Retinal pigment epithelial cell (primary cell): Measurements from ENCODE around the gene PM20D2.
"Not testable (repeated sequence)": the region's sequence is repeated elsewhere in the genome, so short reads cannot be mapped to it uniquely, and the experiment has no call there.

Experiments used
- DNase-seq: peaks from one replicate; pipeline ENCODE4 v3.0.0-alpha.2; 2010; ENCODE audit warnings: low read depth
- H3K4me3 ChIP-seq: 2 replicates; pipeline ENCODE4 v1.5.1; 2011; ENCODE audit warnings: mild to moderate bottlenecking, low read length, control low read depth, moderate library complexity
- TF ChIP-seq, protein P1 (sequence below): conservative IDR thresholded peaks from 2 replicates; pipeline ENCODE4 v1.5.1; 2011; ENCODE audit warnings: low read depth, low read length, control low read depth, inconsistent platforms

PM20D2 gene

DNA sequence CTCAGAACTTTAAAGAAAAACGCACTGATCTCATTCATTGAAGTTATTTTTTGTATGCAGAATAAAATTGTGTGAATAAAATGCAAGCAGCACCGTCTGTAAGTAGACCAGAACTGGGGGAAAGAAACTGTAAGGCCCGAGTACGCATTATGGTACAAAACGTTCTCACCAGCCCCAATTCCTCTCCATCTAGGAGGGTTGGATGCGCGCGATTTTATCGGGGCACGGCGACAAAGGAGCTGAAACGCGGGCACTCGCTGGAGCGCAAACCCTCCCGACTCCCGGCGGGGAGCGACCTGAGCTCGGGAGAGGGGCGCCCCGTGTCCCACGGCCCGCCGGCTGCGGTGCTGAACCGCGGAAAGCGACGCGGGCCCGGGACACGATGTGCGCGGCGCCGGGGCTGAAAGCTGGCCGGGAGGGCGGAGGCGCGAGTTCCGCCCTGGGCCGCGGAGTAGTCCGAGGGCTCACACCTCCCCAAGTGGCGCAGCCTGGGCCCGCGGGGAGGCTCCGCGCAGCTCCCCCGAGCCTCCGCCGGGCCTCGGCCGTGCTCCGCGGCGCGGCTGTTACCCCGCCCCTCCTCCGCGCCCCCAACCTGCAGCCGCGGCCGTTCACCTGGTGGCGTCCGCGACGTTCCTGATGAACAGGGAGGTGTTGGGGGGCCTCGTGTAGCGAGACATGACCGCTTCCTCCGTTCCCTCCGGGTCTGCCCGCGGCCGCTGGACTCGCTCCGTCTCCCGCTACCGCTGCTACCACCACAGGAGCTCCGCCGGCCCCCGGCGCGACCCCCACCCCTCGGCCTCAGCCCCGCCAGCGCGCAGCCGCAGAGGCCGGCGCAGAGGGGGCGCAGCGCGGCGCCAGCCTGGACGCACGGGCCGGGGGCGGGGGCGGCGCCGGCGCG, 28.4 kb upstream of the PM20D2 start, which contains the start of gene SRSF12:
Gene SRSF12 (minus strand): TSS at position 861 of the 898 bp plus-strand sequence. CDS start 184 bp downstream, at position 677.
- H3K4me3 ChIP-seq: peak within 1 kb of the TSS; percentile 57
- no peak for DNase-seq
- TF ChIP-seq, protein P1, sequence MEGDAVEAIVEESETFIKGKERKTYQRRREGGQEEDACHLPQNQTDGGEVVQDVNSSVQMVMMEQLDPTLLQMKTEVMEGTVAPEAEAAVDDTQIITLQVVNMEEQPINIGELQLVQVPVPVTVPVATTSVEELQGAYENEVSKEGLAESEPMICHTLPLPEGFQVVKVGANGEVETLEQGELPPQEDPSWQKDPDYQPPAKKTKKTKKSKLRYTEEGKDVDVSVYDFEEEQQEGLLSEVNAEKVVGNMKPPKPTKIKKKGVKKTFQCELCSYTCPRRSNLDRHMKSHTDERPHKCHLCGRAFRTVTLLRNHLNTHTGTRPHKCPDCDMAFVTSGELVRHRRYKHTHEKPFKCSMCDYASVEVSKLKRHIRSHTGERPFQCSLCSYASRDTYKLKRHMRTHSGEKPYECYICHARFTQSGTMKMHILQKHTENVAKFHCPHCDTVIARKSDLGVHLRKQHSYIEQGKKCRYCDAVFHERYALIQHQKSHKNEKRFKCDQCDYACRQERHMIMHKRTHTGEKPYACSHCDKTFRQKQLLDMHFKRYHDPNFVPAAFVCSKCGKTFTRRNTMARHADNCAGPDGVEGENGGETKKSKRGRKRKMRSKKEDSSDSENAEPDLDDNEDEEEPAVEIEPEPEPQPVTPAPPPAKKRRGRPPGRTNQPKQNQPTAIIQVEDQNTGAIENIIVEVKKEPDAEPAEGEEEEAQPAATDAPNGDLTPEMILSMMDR: no peak

DNA sequence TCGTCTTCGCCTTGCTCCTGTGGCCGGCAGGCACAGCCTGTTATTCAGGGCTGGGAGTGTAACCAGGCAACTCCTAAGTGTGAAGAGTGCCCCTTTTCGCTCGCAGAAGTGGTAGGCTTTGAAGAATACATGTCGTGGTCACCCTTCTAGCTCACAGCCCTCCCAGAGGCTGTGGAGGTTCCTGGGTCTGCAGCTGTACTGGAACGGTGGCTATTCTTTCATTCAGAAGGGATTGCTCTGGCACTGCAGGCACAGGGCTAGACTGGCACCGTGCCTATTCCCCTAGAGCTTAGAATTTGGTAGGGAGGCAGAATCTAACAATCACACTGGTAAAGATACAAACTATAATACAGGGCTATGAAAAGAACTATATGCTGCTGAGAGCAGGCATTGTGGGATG, 26.9 kb upstream of the PM20D2 start:
- no peak overlapping the region for H3K4me3 ChIP-seq
- TF ChIP-seq, protein P1: no peak
- DNase-seq: no peak

DNA sequence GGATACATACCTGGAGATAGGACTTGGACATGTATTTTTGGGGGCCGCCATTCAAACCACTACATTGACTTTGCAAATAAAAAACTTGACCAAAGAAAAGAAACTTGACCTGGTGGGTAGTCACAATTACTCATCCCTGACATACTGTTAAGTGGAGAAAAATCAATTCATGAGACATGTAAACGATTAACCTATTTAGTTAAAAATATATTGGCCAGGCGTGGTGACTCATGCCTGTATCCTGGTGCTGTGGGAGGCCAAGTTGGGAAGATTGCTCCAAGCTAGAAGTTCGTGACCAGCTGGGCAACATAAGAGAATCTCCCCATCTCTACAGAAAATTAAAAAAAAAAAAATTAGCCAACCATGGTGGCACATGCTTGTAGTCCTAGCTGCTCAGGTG, 25.5 kb upstream of the PM20D2 start:
- H3K4me3 ChIP-seq: no peak overlapping the region
- DNase-seq: no peak
- TF ChIP-seq, protein P1: no peak

DNA sequence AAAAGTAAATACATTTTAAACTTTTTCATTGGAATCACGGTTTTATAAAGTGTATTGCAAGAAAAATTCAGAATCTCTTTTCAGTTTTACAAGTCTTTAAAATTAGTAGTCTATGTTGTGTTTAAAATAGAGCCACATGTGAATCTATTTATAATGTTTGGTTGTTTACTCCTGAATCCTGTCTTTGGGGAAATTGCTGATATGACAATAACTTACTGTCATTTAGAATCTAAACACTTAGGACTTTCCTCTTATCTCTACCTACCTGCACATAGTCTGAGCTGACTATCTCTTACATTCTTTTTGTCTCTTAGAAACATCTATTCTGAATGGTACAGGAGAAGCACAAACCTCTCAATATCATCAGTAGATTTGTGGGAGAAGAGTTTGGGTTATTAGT, 23.9 kb upstream of the PM20D2 start:
- no peak overlapping the region for H3K4me3 ChIP-seq
- no peak for DNase-seq
- TF ChIP-seq, protein P1: no peak

DNA sequence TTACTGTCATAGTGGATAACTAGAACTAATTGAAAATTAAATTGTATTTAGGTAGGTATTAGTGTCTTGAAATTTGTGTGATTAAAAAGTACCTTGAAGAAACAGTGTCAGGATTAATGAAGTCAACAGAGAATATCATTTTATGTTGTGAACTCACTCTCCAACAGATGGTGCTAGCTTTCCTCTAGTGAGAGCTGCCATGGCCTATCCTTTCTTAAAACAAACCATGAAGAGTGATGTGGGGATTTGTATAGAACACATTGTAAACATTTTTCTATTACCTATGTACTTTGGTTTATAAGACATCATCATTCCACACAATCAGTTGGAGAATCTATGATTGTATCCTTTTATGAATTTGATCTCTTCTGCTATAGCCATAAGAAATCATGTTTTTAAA, 23.2 kb upstream of the PM20D2 start:
- TF ChIP-seq, protein P1: peak; percentile 63
- no peak overlapping the region for H3K4me3 ChIP-seq
- no peak for DNase-seq

DNA sequence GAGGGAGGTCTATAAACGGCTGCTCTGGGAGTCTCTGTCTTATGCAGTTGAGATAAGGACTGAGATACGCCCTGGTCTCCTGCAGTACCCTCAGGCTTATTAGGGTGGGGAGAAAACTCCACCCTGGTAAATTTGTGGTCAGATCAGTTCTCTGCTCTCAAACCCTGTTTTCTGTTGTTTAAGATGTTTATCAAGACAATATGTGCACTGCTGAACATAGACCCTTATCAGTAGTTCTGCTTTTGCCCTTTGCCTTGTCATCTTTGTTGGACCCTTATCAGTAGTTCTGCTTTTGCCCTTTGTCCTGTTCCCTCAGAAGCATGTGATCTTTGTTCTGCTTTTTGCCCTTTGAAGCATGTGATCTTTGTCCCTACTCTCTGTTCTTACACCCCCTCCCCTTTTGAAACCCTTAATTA, 17.6 kb upstream of the PM20D2 start:
- H3K4me3 ChIP-seq, DNase-seq: not testable (repeated sequence)

DNA sequence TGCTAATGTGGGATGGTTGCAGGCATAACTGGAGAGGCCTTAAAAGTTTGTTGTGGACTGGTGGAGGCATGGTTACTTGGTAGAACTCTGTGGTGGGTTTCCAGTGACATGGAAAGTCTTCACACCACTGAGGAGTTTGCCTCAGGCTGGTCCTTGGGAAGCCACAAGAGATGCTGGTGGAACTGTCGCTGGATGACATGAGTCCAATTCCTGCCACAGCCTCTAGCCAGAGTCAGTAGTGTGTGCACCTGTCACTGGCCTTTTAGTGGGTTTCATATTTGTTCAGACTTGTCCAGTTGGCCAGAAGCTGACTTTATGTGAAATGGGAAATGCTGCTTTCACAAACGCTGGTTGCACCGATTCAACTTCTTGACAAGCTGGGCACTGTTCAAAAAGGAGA, 14.3 kb upstream of the PM20D2 start:
- TF ChIP-seq, protein P1: no peak
- no peak for DNase-seq
- no peak overlapping the region for H3K4me3 ChIP-seq
